SK-N-SH (cell line): ENCODE measurements around the gene SCRG1. TPM values are rescaled to one million over a fixed set of nuclear protein-coding genes. Genes with fewer than 3 reads are reported as not detected.

Source experiments
- CTCF ChIA-PET: fragments of 300-600, 350-600 bp; formaldehyde crosslinking; extraction: SDS; loops from one replicate; lab custom pipeline; 2021; lab: Yijun Ruan, JAX
- POLR2A ChIA-PET: fragments of 350-600 bp; sonication (Branson Sonifier 250); formaldehyde crosslinking; extraction: SDS; loops from one replicate; lab custom pipeline; 2020; ENCODE audit warnings: antibody characterized with exemption, inconsistent platforms; lab: Yijun Ruan, JAX
- DNase-seq: peaks from one replicate; pipeline ENCODE4 v3.0.0; 2012
- H2AFZ ChIP-seq: fragments of 200-600 bp; sonication (generic); 2 replicates; pipeline ENCODE4 v1.8.1; 2016; ENCODE audit warnings: antibody characterized with exemption, mild to moderate bottlenecking, low read depth
- H3F3A ChIP-seq: fragments of 200-600 bp; sonication (generic); replicated peaks from 2 replicates; pipeline ENCODE3; 2016; ENCODE audit warnings: antibody characterized with exemption, mild to moderate bottlenecking; ENCODE audit not compliant: insufficient read depth
- H3K27ac ChIP-seq, 2 experiments: fragments of 200-500 bp in 1 of 2; fragments of 200-600 bp in 1 of 2; sonication (Bioruptor generic) in 1 of 2; sonication (generic), shearing (Covaris generic) in 1 of 2; 2 replicates each; pipeline versions ENCODE4 v1.5.1 to v1.6.1; 2014 to 2016; ENCODE audit warnings: low read depth in 2 of 2, inconsistent platforms in 1 of 2, low read length in 1 of 2, mild to moderate bottlenecking in 1 of 2, mixed read lengths in 1 of 2
- H3K27me3 ChIP-seq: fragments of 200-600 bp; sonication (generic), shearing (Covaris generic); 2 replicates; pipeline ENCODE4 v1.6.1; 2016; ENCODE audit warnings: mixed run types; ENCODE audit not compliant: insufficient read depth
- H3K36me3 ChIP-seq, 2 experiments: fragments of 200-500 bp in 1 of 2; fragments of 200-600 bp in 1 of 2; sonication (Bioruptor generic) in 1 of 2; sonication (generic) in 1 of 2; replicated peaks in 1 of 2; 2 replicates each; pipeline versions ENCODE3 to v1.5.1; 2014 to 2016; ENCODE audit warnings: low read length in 1 of 2, mild to moderate bottlenecking in 1 of 2; ENCODE audit not compliant: insufficient read depth in 2 of 2, control insufficient read depth in 1 of 2
- H3K4me1 ChIP-seq, 2 experiments: fragments of 200-500 bp in 1 of 2; fragments of 200-600 bp in 1 of 2; sonication (Bioruptor generic) in 1 of 2; sonication (generic), shearing (Covaris generic) in 1 of 2; 2 replicates each; pipeline versions ENCODE4 v1.5.1 to v1.6.1; 2014 to 2016; ENCODE audit warnings: low read depth in 1 of 2, low read length in 1 of 2, mixed run types in 1 of 2; ENCODE audit not compliant: insufficient read depth in 2 of 2, control insufficient read depth in 1 of 2
- H3K4me2 ChIP-seq: fragments of 200-600 bp; sonication (generic), shearing (Covaris generic); 2 replicates; pipeline ENCODE4 v1.6.1; 2017; ENCODE audit warnings: mixed run types
- H3K4me3 ChIP-seq, 2 experiments: fragments of 200-500 bp in 1 of 2; fragments of 200-600 bp in 1 of 2; sonication (Bioruptor generic) in 1 of 2; sonication (generic), shearing (Covaris generic) in 1 of 2; 2 replicates each; pipeline versions ENCODE4 v1.5.1 to v1.8.1; 2014 to 2016; ENCODE audit warnings: low read depth in 2 of 2, inconsistent platforms in 1 of 2, low read length in 1 of 2, mild to moderate bottlenecking in 1 of 2, mixed read lengths in 1 of 2, moderate library complexity in 1 of 2
- H3K79me2 ChIP-seq: fragments of 200-600 bp; sonication (generic); 2 replicates; pipeline ENCODE4 v1.8.1; 2017; ENCODE audit warnings: mild to moderate bottlenecking; ENCODE audit not compliant: insufficient read depth
- H3K9ac ChIP-seq: fragments of 200-600 bp; sonication (generic); 2 replicates; pipeline ENCODE4 v1.6.1; 2017; ENCODE audit warnings: mixed run types
- H3K9me2 ChIP-seq: fragments of 200-600 bp; sonication (generic); 2 replicates; pipeline ENCODE4 v1.6.1; 2017; ENCODE audit warnings: mixed run types
- H3K9me3 ChIP-seq: fragments of 200-600 bp; sonication (generic); 2 replicates; pipeline ENCODE4 v1.6.1; 2017; ENCODE audit warnings: mixed run types, mild to moderate bottlenecking, moderate library complexity
- H4K20me1 ChIP-seq: fragments of 200-600 bp; sonication (generic); 2 replicates; pipeline ENCODE4 v1.6.1; 2017; ENCODE audit warnings: mild to moderate bottlenecking, mixed run types; ENCODE audit not compliant: insufficient read depth
- CHD2 ChIP-seq: fragments of 150-350 bp; IDR thresholded peaks from 2 replicates; pipeline ENCODE4 v1.6.1; 2018; ENCODE audit warnings: low read length; ENCODE audit not compliant: partially characterized antibody
- ELF1 ChIP-seq: IDR thresholded peaks from 2 replicates; pipeline ENCODE4 v1.4.0; 2012
- EP300 ChIP-seq, 2 experiments: IDR thresholded peaks; 2 replicates each; pipeline versions ENCODE4 v1.4.0 to v1.6.1; 2012; ENCODE audit warnings: borderline replicate concordance in 1 of 2, low read depth in 1 of 2, low read length in 1 of 2
- EZH2phosphoT487 ChIP-seq: fragments of 200-600 bp; sonication (generic); IDR thresholded peaks from 2 replicates; pipeline ENCODE4 v1.6.1; 2017; ENCODE audit warnings: low read depth, mixed run types, mild to moderate bottlenecking, antibody characterized with exemption, moderate library complexity, borderline replicate concordance
- FOXJ3 ChIP-seq: sonication (generic); formaldehyde crosslinking; IDR thresholded peaks from 2 replicates; pipeline ENCODE4 v1.5.1; 2020; ENCODE audit warnings: mild to moderate bottlenecking, missing genetic modification reagents
- GATA2 ChIP-seq: sonication (generic); formaldehyde crosslinking; IDR thresholded peaks from 2 replicates; pipeline ENCODE4 v1.5.0; 2020; ENCODE audit warnings: mild to moderate bottlenecking, missing genetic modification reagents
- NFIC ChIP-seq: IDR thresholded peaks from 2 replicates; pipeline ENCODE4 v1.4.0; 2012; ENCODE audit warnings: borderline replicate concordance
- NRF1 ChIP-seq: IDR thresholded peaks from 2 replicates; pipeline ENCODE4 v1.6.1; 2012; ENCODE audit warnings: low read depth, mild to moderate bottlenecking, low read length
- POLR2AphosphoS5 ChIP-seq: IDR thresholded peaks from 2 replicates; pipeline ENCODE4 v1.6.1; 2012; ENCODE audit warnings: low read depth, low read length
- RAD21 ChIP-seq: IDR thresholded peaks from 2 replicates; pipeline ENCODE4 v1.6.1; 2012; ENCODE audit warnings: mild to moderate bottlenecking, low read length
- RCOR1 ChIP-seq: fragments of 150-350 bp; IDR thresholded peaks from 2 replicates; pipeline ENCODE4 v1.6.1; 2017; ENCODE audit warnings: antibody characterized with exemption, low read length
- RFX5 ChIP-seq: IDR thresholded peaks from 2 replicates; pipeline ENCODE4 v1.6.1; 2012; ENCODE audit warnings: mild to moderate bottlenecking, improper control_type of control experiment, low read length
- SMC3 ChIP-seq: IDR thresholded peaks from 2 replicates; pipeline ENCODE4 v1.6.1; 2012; ENCODE audit warnings: low read depth, low read length, improper control_type of control experiment
- TCF12 ChIP-seq: IDR thresholded peaks from 2 replicates; pipeline ENCODE4 v1.4.0; 2012
- TEAD4 ChIP-seq: IDR thresholded peaks from 2 replicates; pipeline ENCODE4 v1.4.0; 2012; ENCODE audit warnings: mild to moderate bottlenecking, borderline replicate concordance; ENCODE audit not compliant: insufficient read depth
- YY1 ChIP-seq: IDR thresholded peaks from 2 replicates; pipeline ENCODE4 v1.4.0; 2012; ENCODE audit warnings: low read depth, mild to moderate bottlenecking
- WGBS: methylation state at CpG from one replicate; pipeline ENCODE4 v1.1.6; 2017; ENCODE audit warnings: low lambda C conversion rate; 5-methylcytosine and 5-hydroxymethylcytosine counted together
- polyA plus RNA-seq, 3 experiments: library from polyadenylated mRNA; depleted of rRNA; stranded (reverse); fragments of >200 nt; gene quantifications; 2 replicates each; pipeline ENCODE4 v1.2.3, GENCODE V29; 2012
- TF ChIP-seq, protein P1 (sequence below): IDR thresholded peaks from 2 replicates; pipeline ENCODE4; 2012
- TF ChIP-seq, protein P2 (sequence below): IDR thresholded peaks from 2 replicates; pipeline ENCODE4 v1.4.0; 2012; ENCODE audit warnings: low read depth, borderline replicate concordance
- TF ChIP-seq, protein P3 (sequence below): IDR thresholded peaks from 2 replicates; pipeline ENCODE4 v1.4.0; 2012; ENCODE audit warnings: low read depth
- TF ChIP-seq, protein P4 (sequence below): fragments of 200-600 bp; sonication (generic); IDR thresholded peaks from 2 replicates; pipeline ENCODE4 v1.6.1; 2017; ENCODE audit warnings: antibody characterized with exemption, mild to moderate bottlenecking, moderate library complexity

Gene SCRG1
- polyA plus RNA-seq, 1 of the 3 experiments (the other 2 are of a cell fraction): 0.16 TPM

GRCh38 chr4:173404296-173404865 lies 5.5 kb upstream of the SCRG1 start:
- H3K9ac ChIP-seq: no peak overlapping the region
- DNase-seq: no peak
- peaks cover 0 to 4% of the 10 kb centered on the region in 2 experiments for H3K36me3 ChIP-seq
- no peaks in the 10 kb centered on the region for H3K4me1 ChIP-seq
- no peaks in the 10 kb centered on the region for H4K20me1 ChIP-seq
- H3F3A ChIP-seq: no peaks in the 10 kb centered on the region
- no peak overlapping the region for H3K27ac ChIP-seq
- WGBS: 88% methylated on average over 3 of the region's 3 CpGs
- ChIA-PET POLR2A (no interaction called here), CTCF (interaction anchor here (0.9 kb wide), 1 partner anchor 16 kb away, joined by 4 read pairs; no protein-coding TSS in a partner anchor)
- TF ChIP-seq RAD21 (no peak), CHD2 (no peak), ELF1 (no peak), RCOR1 (no peak), NRF1 (no peak), EZH2phosphoT487 (no peak), TEAD4 (no peak), NFIC (no peak), YY1 (no peak), RFX5 (no peak), EP300 (IDR thresholded peaks at IDR 0.05; ENCODE audit: borderline replicate concordance in 1 of 2, low read depth in 1 of 2, low read length in 1 of 2) (no peak), TCF12 (no peak), POLR2AphosphoS5 (no peak), GATA2 (CRISPR knock-in tag) (no peak), SMC3 (no peak), FOXJ3 (no peak)
- TF ChIP-seq, protein P1, sequence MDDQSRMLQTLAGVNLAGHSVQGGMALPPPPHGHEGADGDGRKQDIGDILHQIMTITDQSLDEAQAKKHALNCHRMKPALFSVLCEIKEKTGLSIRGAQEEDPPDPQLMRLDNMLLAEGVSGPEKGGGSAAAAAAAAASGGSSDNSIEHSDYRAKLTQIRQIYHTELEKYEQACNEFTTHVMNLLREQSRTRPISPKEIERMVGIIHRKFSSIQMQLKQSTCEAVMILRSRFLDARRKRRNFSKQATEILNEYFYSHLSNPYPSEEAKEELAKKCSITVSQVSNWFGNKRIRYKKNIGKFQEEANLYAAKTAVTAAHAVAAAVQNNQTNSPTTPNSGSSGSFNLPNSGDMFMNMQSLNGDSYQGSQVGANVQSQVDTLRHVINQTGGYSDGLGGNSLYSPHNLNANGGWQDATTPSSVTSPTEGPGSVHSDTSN: no peak
- TF ChIP-seq, protein P2, sequence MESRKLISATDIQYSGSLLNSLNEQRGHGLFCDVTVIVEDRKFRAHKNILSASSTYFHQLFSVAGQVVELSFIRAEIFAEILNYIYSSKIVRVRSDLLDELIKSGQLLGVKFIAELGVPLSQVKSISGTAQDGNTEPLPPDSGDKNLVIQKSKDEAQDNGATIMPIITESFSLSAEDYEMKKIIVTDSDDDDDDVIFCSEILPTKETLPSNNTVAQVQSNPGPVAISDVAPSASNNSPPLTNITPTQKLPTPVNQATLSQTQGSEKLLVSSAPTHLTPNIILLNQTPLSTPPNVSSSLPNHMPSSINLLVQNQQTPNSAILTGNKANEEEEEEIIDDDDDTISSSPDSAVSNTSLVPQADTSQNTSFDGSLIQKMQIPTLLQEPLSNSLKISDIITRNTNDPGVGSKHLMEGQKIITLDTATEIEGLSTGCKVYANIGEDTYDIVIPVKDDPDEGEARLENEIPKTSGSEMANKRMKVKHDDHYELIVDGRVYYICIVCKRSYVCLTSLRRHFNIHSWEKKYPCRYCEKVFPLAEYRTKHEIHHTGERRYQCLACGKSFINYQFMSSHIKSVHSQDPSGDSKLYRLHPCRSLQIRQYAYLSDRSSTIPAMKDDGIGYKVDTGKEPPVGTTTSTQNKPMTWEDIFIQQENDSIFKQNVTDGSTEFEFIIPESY: no peak
- TF ChIP-seq, protein P3, sequence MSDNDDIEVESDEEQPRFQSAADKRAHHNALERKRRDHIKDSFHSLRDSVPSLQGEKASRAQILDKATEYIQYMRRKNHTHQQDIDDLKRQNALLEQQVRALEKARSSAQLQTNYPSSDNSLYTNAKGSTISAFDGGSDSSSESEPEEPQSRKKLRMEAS: no peak
- TF ChIP-seq, protein P4, sequence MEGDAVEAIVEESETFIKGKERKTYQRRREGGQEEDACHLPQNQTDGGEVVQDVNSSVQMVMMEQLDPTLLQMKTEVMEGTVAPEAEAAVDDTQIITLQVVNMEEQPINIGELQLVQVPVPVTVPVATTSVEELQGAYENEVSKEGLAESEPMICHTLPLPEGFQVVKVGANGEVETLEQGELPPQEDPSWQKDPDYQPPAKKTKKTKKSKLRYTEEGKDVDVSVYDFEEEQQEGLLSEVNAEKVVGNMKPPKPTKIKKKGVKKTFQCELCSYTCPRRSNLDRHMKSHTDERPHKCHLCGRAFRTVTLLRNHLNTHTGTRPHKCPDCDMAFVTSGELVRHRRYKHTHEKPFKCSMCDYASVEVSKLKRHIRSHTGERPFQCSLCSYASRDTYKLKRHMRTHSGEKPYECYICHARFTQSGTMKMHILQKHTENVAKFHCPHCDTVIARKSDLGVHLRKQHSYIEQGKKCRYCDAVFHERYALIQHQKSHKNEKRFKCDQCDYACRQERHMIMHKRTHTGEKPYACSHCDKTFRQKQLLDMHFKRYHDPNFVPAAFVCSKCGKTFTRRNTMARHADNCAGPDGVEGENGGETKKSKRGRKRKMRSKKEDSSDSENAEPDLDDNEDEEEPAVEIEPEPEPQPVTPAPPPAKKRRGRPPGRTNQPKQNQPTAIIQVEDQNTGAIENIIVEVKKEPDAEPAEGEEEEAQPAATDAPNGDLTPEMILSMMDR: no peak
- no peaks in the 10 kb centered on the region for H3K27me3 ChIP-seq
- no peaks in the 10 kb centered on the region for H3K9me2 ChIP-seq
- H3K79me2 ChIP-seq: no peaks in the 10 kb centered on the region
- H3K4me3 ChIP-seq: no peak overlapping the region
- no peak overlapping the region for H2AFZ ChIP-seq
- H3K9me3 ChIP-seq: no peaks in the 10 kb centered on the region
- no peak overlapping the region for H3K4me2 ChIP-seq
